Large intestine (tissue), 3 donors: Measurements from ENCODE around the gene KCNS1. TPM values are rescaled to one million over a fixed set of nuclear protein-coding genes. Genes with fewer than 3 reads are reported as not detected.

ENCODE experiments used
- DNase-seq, 2 donors: peaks; one replicate each; pipeline versions ENCODE4 v3.0.0 to v3.0.0-alpha.2; 2013
- H3K27ac ChIP-seq: one replicate; pipeline ENCODE4 v1.5.1; 2013; ENCODE audit warnings: low read length
- H3K27me3 ChIP-seq: 2 replicates; pipeline ENCODE4 v1.6.1; 2013; ENCODE audit warnings: low read length; ENCODE audit not compliant: control insufficient read depth, insufficient read depth
- H3K36me3 ChIP-seq: 2 replicates; pipeline ENCODE4 v1.6.1; 2013; ENCODE audit warnings: low read length; ENCODE audit not compliant: control insufficient read depth, insufficient read depth
- H3K4me1 ChIP-seq: one replicate; pipeline ENCODE4 v1.6.1; 2013; ENCODE audit warnings: low read length; ENCODE audit not compliant: control insufficient read depth, insufficient read depth
- H3K4me3 ChIP-seq: one replicate; pipeline ENCODE4 v1.5.1; 2013; ENCODE audit warnings: low read length
- H3K9me3 ChIP-seq: one replicate; pipeline ENCODE4 v1.6.1; 2013; ENCODE audit warnings: mild to moderate bottlenecking, low read depth, low read length, moderate library complexity; ENCODE audit not compliant: control insufficient read depth
- WGBS: methylation state at CpG from one replicate; pipeline ENCODE4 v1.1.5; 2013; ENCODE audit warnings: low lambda C conversion rate; ENCODE audit not compliant: insufficient coverage; 5-methylcytosine and 5-hydroxymethylcytosine counted together
- polyA plus RNA-seq: library from polyadenylated mRNA; unstranded; fragments of 120-200 nt; gene quantifications from one replicate; pipeline ENCODE4 v1.2.1, GENCODE V29; 2013

KCNS1 gene
- polyA plus RNA-seq, 1 donor: 1.2 TPM

DNA sequence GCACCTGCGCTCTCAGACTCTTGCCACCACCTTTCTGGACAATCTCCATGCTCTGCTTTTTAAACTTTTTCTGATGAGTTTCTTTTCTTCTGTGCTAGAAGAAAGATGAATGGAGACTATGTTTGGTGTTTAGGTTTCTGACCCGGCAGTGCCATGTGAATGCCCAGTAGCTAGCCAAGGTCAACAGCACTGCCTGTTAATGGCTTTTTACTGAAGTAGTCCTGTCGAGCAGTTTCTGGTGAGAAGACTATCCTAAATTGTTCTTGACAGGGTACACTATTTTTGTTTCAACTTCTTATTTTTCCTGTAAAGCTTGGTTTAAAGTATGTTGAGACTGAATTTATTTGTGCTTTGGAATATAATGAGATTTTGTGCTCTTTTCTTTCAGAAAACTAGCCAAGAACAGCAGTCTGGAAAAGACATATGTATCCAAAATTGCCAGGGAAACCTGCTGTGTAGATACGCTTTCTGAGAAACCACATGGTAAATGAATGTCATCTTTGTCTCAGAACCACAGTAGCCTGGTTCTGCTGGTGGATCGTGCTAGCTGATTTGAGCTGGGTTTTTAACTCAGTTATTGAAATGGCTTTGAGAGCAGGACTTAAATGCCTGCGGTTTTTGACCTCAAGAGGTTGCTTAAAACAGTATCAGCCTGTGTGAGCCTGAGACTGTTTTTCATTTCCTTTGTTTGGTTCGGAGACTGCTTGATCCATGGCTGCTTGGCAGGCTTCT, 48.1 kb downstream of the KCNS1 start:
- DNase-seq: peak in 1 of 2 donors; percentile 9
- Histone ChIP-seq H3K27me3 (no peaks in the 10 kb centered on the region), H3K9me3 (no peaks in the 10 kb centered on the region), H3K36me3 (peaks cover 9% of the 10 kb centered on the region), H3K4me3 (no peak overlapping the region), H3K27ac (no peak overlapping the region), H3K4me1 (no peaks in the 10 kb centered on the region)
- no CpG with 5 or more reads among the region's 7 CpGs for WGBS

DNA sequence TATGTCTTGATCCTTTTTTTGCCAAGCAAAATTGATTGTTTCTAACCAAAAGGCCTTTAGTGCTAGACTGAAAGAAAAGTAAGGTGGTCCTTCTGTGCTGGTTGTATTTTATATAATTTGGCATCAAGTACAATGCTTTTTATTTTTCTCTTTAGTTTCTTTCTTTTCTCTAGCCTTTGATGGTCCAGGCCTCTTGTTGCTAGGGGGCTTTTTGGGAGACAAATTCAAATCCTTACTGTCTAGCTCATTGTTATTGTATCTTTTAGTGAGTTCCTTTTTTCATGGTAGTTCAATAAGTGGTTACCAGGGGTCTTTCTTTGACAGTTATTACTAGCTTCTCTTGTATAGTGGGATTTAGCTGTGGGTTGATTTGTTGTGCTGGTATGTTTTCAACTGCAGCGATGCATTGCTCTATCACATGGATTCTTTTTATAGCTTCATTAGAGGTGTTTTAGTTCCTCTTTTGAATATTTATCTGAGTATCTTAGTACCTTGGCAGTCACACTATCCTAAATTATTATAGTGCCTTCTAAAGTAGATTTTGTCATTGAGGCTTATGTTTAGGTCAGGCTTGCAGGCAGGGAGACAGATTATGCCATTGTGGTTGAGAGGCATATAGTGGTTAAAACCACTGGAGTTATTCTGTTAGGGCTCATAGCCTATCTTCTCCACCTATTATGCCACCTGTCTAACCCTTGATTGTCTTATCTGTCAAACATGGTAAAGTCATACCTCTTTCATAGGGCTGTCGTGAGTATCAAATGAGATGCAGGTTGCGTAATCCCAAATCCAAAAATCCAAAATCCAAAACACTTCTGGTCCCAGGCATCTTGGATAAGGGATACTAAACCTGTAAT, 49.5 kb downstream of the KCNS1 start:
- Histone ChIP-seq H3K27ac (no peak overlapping the region), H3K27me3 (no peaks in the 10 kb centered on the region), H3K36me3 (peaks cover 3% of the 10 kb centered on the region), H3K4me3 (no peak overlapping the region), H3K4me1 (no peaks in the 10 kb centered on the region), H3K9me3 (no peaks in the 10 kb centered on the region)
- DNase-seq: no peak
- no CpG with 5 or more reads among the region's 3 CpGs for WGBS

- H3K4me1 ChIP-seq: no peaks in the 10 kb centered on the region
- WGBS: no CpG with 5 or more reads among the region's 5 CpGs
- no peaks in the 10 kb centered on the region for H3K27me3 ChIP-seq
- DNase-seq: no peak
- no peak overlapping the region for H3K4me3 ChIP-seq
- H3K36me3 ChIP-seq: peaks cover 6% of the 10 kb centered on the region
- no peaks in the 10 kb centered on the region for H3K9me3 ChIP-seq
- H3K27ac ChIP-seq: no peak overlapping the region
These were observed 50.9 kb downstream of the KCNS1 start for GRCh38 chr20:45049904-45050471.

GRCh38 chr20:45049438-45049837, 51.5 kb downstream of the KCNS1 start:
- no peak for DNase-seq
- Histone ChIP-seq H3K36me3 (peaks cover 6% of the 10 kb centered on the region), H3K9me3 (no peaks in the 10 kb centered on the region), H3K27me3 (no peaks in the 10 kb centered on the region), H3K4me3 (no peak overlapping the region), H3K4me1 (no peaks in the 10 kb centered on the region), H3K27ac (no peak overlapping the region)
- WGBS: 73% methylated on average over 2 of the region's 3 CpGs

DNA sequence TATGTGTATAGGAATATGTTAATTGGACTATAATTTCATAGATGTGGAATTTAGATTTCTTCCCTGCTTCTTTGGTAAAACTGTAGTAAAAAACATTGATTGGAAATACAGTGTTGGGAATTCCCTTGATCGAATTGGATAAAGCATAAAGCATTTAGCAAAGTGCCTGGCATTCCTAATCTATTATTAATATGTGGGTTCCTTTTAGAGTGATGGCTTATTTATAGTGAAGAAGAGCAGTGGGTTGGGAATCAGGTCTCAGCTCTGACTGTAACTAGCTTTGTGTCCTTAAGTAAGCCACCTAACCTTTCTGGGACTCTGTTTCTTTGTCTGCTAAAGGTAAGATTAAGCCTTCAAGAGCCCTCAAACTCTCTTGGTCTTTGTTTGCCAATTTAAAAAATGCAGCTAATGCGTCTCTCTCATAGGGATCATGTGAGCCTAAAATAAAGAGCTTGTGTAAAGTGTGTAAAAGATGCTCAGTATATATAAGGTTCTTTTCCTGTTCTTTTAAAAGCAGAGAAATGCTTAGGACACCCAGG, 53.3 kb downstream of the KCNS1 start:
- 100% methylated on average over 1 of the region's 2 CpGs for WGBS
- Histone ChIP-seq H3K4me1 (no peaks in the 10 kb centered on the region), H3K36me3 (peaks cover 2% of the 10 kb centered on the region), H3K4me3 (no peak overlapping the region), H3K27ac (no peak overlapping the region), H3K27me3 (no peaks in the 10 kb centered on the region), H3K9me3 (no peaks in the 10 kb centered on the region)
- DNase-seq: no peak

- H3K4me3 ChIP-seq: no peak overlapping the region
These were observed 56.3 kb downstream of the KCNS1 start for GRCh38 chr20:45044601-45045000.

DNA sequence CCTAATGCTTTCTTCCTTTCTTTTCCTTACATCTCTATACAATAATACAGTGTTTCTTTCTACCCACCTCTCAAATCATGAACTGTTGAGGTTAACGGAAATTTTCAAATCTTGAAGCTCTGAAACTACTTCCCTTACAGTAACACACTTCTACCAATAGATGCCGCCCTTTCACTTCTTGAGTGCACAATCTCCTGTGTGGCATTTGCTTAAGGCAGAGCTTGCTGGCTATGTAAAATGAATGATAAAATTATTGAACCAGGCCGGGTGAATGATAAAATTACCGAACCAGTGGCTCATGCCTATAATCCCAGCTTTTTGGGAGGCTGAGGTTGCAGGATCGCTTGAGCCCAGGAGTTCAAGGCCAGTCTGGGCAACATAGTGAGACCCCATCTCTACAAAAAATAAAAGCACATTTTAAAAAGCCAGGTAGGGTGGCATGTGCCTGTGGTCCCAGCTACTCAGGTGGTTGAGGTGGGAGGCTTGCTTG, 56.8 kb downstream of the KCNS1 start:
- peak; percentile 32 to 45 for DNase-seq
- H3K4me1 ChIP-seq: no peaks in the 10 kb centered on the region
- H3K27me3 ChIP-seq: no peaks in the 10 kb centered on the region
- peaks cover 2% of the 10 kb centered on the region for H3K36me3 ChIP-seq
- no CpG with 5 or more reads among the region's 5 CpGs for WGBS
- H3K9me3 ChIP-seq: no peaks in the 10 kb centered on the region
- no peak overlapping the region for H3K4me3 ChIP-seq
- no peak overlapping the region for H3K27ac ChIP-seq

More at GRCh38 chr20:45044601-45045000, 56.3 kb downstream of the KCNS1 start:
- no peaks in the 10 kb centered on the region for H3K27me3 ChIP-seq
- no peak for DNase-seq
- WGBS: 100% methylated on average over 1 of the region's 3 CpGs
- H3K4me1 ChIP-seq: no peaks in the 10 kb centered on the region
- H3K27ac ChIP-seq: no peak overlapping the region
- H3K9me3 ChIP-seq: no peaks in the 10 kb centered on the region
- H3K36me3 ChIP-seq: peaks cover 2% of the 10 kb centered on the region

GRCh38 chr20:45042978-45043377, 57.9 kb downstream of the KCNS1 start:
- Histone ChIP-seq H3K4me3 (no peak overlapping the region), H3K27me3 (no peaks in the 10 kb centered on the region), H3K36me3 (peaks cover 2% of the 10 kb centered on the region), H3K4me1 (no peaks in the 10 kb centered on the region), H3K27ac (no peak overlapping the region), H3K9me3 (no peaks in the 10 kb centered on the region)
- WGBS: 100% methylated on average over 1 of the region's 1 CpG
- DNase-seq: no peak
